ENCODE results near the gene SLC6A20.

- TF ChIP-seq, protein P1, sequence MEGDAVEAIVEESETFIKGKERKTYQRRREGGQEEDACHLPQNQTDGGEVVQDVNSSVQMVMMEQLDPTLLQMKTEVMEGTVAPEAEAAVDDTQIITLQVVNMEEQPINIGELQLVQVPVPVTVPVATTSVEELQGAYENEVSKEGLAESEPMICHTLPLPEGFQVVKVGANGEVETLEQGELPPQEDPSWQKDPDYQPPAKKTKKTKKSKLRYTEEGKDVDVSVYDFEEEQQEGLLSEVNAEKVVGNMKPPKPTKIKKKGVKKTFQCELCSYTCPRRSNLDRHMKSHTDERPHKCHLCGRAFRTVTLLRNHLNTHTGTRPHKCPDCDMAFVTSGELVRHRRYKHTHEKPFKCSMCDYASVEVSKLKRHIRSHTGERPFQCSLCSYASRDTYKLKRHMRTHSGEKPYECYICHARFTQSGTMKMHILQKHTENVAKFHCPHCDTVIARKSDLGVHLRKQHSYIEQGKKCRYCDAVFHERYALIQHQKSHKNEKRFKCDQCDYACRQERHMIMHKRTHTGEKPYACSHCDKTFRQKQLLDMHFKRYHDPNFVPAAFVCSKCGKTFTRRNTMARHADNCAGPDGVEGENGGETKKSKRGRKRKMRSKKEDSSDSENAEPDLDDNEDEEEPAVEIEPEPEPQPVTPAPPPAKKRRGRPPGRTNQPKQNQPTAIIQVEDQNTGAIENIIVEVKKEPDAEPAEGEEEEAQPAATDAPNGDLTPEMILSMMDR (IDR thresholded peaks at IDR 0.05) = no peak
- TF ChIP-seq POLR2AphosphoS5 (IDR thresholded peaks at IDR 0.05; ENCODE audit: insufficient read depth in 1 of 2, low read depth in 1 of 2) = no peak
Measured at GRCh38 chr3:45729614-45730013, 66.7 kb downstream of the SLC6A20 start.
